GM13977 (cell line): ENCODE results near the gene TRMT1.

Experiments
- DNase-seq: peaks from one replicate; pipeline ENCODE4 v3.0.0; 2012; ENCODE audit warnings: low spot score
- in situ Hi-C: fragments of 300-500 bp; cut with MboI; formaldehyde crosslinking; loops from one replicate; pipeline ENCODE4 v1.12.0; 2022; ENCODE audit warnings: low sequenced_read_pairs, low pct_unique_long_range_greater_than_20kb, mixed read lengths, inconsistent platforms; ENCODE audit not compliant: unreplicated experiment
- TF ChIP-seq, protein P1 (sequence below): IDR thresholded peaks from 2 replicates; pipeline ENCODE4 v1.5.1; 2012; ENCODE audit warnings: mild to moderate bottlenecking, control low read depth; ENCODE audit not compliant: insufficient read depth; ENCODE audit errors: extremely low read depth, missing control alignments

The TRMT1 gene

DNA sequence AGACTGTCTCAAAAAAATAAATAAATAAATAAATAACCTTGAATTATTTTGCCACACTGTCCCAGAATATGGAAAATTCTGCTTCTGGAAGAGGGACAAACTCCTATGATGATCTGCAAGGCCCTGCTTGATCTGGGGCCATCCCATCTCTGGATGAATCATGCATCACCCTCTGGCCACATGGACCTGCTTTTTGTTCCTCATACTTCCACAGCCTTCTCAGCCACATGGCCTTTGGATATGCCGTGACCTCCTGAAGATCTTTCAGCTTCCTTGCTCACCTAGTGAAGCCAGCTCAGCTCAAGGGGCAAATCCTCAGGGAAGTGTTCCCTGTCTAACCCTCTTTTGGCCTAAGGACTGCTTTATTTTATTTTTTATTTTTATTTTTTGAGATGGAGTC is 44.0 kb upstream of the TRMT1 start:
- in situ Hi-C loops = no loop called here
- TF ChIP-seq, protein P1, sequence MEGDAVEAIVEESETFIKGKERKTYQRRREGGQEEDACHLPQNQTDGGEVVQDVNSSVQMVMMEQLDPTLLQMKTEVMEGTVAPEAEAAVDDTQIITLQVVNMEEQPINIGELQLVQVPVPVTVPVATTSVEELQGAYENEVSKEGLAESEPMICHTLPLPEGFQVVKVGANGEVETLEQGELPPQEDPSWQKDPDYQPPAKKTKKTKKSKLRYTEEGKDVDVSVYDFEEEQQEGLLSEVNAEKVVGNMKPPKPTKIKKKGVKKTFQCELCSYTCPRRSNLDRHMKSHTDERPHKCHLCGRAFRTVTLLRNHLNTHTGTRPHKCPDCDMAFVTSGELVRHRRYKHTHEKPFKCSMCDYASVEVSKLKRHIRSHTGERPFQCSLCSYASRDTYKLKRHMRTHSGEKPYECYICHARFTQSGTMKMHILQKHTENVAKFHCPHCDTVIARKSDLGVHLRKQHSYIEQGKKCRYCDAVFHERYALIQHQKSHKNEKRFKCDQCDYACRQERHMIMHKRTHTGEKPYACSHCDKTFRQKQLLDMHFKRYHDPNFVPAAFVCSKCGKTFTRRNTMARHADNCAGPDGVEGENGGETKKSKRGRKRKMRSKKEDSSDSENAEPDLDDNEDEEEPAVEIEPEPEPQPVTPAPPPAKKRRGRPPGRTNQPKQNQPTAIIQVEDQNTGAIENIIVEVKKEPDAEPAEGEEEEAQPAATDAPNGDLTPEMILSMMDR = no peak
- no peak for DNase-seq

DNA sequence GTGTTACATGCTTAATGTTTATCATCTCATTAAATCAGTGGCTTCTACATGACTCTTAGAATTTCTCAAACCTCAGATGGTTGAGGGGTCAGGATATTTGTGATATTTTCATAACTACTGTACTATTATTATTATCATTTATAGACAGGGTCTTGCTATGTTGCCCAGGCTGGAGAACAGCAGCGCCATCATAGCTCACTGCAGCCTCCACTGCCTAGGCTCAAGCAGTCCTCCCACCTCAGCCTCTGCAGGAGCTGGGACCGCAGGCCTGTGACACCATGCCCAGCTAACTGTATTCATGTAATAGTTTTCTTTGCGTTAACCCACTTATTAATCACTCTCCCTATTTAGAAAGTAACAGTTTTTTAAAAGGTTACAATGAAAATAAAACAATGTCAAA is 43.2 kb upstream of the TRMT1 start:
- TF ChIP-seq, protein P1 = no peak
- in situ Hi-C loops = no loop called here

DNA sequence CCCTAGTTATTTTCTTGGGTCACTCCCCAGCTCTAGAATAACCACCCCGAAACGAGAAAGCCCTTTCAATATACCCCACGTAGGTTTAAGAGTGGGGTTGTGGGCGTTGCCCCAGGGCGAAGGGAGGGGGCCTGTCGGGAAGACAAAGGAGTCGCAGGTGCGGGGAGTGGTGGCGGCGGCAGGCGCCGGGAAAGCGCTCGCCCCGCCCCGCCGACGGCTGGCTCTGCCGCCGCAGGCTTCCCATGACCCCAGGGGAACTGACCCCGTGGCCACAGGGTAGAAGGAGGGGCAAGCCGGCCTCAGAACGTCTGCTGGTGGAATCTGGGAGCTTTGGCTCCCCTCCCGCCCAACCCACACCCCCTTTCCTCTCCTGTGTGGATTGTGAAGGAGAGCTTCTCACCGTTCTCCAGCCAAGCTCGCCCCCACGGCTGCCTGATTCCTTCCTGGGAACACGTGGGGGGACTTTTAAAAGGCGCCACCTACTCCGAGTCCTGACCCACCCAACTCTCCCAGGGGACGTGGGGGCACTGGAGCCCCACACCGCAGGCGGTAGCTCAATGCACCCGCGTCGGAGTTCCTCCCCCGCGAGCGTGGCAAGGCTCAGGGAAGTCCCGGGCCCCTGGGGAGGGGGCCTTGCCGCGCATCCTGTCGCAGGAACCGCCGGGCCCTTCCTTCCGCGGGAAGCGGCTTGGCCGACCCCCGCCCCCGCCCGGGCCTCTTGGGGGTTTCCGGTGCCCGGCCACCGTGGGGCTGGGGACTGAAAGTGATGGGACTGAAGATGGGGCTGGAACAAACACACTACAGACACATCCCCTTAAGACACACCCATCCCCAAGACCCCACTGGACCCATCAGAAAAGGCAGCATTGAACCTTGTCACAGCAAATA is 39.2 kb upstream of the TRMT1 start:
- TF ChIP-seq, protein P1 = no peak
- in situ Hi-C loops = no loop called here
- DNase-seq = peak; percentile 73

More for the DNA sequence above, 43.2 kb upstream of the TRMT1 start:
- DNase-seq = no peak

DNA sequence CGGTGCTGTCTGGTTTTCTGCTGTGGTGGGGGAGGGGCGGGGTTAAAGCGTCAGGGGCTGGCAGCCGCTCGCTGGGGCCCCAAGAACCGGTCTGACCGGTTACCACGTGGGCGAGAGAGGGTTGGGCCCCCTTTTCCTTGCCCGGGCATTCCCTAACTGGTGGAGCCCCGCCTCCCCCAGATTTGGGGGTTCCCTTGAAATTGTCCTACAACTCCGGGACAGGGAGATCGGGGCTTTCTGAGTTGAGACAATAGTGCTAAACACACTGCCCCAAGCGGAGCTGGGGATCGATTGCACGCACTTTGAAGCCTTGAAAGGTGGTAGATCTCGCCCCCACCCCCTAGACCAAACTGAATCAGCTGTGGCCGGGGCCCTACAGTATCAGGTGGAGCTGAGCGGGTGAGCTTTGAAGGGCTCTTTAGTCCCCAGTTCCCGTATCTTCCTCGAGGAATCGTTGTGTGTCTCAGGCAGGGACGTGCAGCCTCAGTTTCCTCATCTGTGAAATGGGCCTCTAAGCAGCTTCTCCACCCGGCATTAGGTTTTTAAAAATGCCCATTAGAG is 38.5 kb upstream of the TRMT1 start:
- in situ Hi-C loops = no loop called here
- DNase-seq = peak; percentile 83

DNA sequence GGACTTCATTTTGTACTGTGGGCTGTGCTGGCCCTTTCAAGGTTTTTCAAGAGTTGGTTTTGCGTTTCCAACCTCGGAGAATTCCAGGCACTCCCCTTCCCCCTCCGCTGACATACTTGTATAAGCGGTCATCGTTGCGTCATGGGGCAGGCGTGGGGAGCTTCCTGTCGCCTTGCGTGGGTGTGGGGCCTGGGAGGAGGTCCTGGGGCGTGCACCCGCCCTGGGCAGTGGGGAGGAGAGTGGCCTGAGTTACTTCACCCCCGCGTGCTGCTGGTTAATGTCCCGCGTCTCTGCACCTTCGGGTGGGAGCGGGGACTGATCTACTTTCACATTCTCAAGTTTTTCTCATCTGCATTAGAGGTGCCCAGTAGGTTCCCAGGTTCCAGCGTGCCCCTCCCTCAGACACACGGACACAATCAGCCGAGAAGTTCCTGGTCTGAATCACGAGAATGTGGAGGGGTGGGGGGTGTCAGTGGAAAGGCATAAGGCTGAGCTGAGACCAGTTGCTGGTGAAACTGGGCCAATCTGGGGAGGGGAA is 37.8 kb upstream of the TRMT1 start:
- peak; percentile 61 for DNase-seq
- TF ChIP-seq, protein P1 = no peak
- in situ Hi-C loops = no loop called here

More for the DNA sequence above, 38.5 kb upstream of the TRMT1 start:
- TF ChIP-seq, protein P1 = peak; percentile 25

DNA sequence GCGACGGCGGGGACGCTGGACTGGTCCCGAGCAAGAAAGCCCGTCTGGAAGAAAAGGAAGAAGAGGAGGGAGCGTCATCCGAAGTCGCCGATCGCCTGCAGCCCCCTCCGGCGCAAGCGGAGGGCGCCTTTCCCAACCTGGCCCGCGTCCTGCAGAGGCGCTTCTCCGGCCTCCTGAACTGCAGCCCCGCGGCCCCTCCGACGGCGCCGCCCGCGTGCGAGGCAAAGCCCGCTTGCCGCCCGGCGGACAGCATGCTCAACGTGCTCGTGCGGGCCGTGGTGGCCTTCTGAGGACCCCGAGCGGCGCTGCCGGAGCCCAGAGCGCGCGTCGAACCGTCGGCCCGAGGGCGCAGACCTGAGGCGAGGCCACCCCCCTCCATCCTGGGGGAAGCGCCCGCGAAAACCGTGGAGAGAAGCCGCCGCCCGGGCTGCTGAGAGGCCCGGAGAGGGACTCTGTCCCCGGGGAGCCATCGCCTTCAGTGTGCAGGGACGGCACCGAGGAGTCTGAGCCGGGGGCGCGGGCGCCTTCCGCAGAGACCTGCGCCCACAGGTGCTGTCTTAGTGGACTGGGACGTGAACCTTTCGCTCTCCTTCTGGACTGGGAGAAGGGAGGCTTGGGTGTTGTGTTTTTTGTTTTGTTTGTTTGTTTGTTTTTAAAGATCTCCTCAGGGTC is 37.2 kb upstream of the TRMT1 start:
- DNase-seq = peak; percentile 34
- in situ Hi-C loops = no loop called here
- TF ChIP-seq, protein P1 = peak; percentile 22
